Transverse colon (tissue), 4 donors: ENCODE data around the gene UAP1L1. TPM values are rescaled to one million over a fixed set of nuclear protein-coding genes. Genes with fewer than 3 reads are reported as not detected.

Experiments
- DNase-seq: peaks from one replicate; pipeline ENCODE4 v3.0.0-alpha.2; 2019
- H3K27ac ChIP-seq, 4 donors: fragments of 200-600 bp; sonication (generic); 2 replicates each; pipeline ENCODE4 v1.5.1; 2016 to 2018; ENCODE audit warnings: inconsistent platforms in 4 of 4
- H3K27me3 ChIP-seq: fragments of 200-600 bp; sonication (generic); 2 replicates; pipeline ENCODE4 v1.5.1; 2017; ENCODE audit warnings: inconsistent platforms
- H3K36me3 ChIP-seq, 4 donors: fragments of 200-600 bp; sonication (generic); 2 replicates each; pipeline ENCODE4 v1.5.1; 2017 to 2019; ENCODE audit warnings: inconsistent platforms in 4 of 4
- H3K4me1 ChIP-seq, 4 donors: fragments of 200-600 bp; sonication (generic); 2 replicates each; pipeline ENCODE4 v1.5.1; 2017 to 2020; ENCODE audit warnings: inconsistent platforms in 4 of 4
- H3K4me3 ChIP-seq, 4 donors: fragments of 200-600 bp; sonication (generic); 1 replicate in 1 of 4; 2 replicates in 3 of 4; pipeline versions ENCODE4 v1.5.1 to v1.6.1; 2017 to 2019; ENCODE audit warnings: inconsistent platforms in 4 of 4
- H3K9me3 ChIP-seq, 2 donors: fragments of 200-600 bp; sonication (generic); 2 replicates each; pipeline ENCODE4 v1.5.1; 2017 to 2019; ENCODE audit warnings: inconsistent platforms in 2 of 2
- EP300 ChIP-seq: sonication (generic); formaldehyde crosslinking; IDR thresholded peaks from one replicate; pipeline ENCODE4 v1.6.1; 2017; ENCODE audit warnings: antibody characterized with exemption, low read depth
- POLR2A ChIP-seq: fragments of 450-650 bp; IDR thresholded peaks from one replicate; pipeline ENCODE4 v1.6.1; 2016; ENCODE audit warnings: antibody characterized with exemption, mild to moderate bottlenecking, moderate library complexity
- POLR2AphosphoS5 ChIP-seq, 3 donors: sonication (generic); formaldehyde crosslinking; IDR thresholded peaks; one replicate each; pipeline ENCODE4 v1.6.1; 2016; ENCODE audit warnings: antibody characterized with exemption in 3 of 3
- WGBS, 2 donors: methylation state at CpG; one replicate each; pipeline ENCODE4 v1.1.5; 2018; ENCODE audit warnings: low coverage in 1 of 2; 5-methylcytosine and 5-hydroxymethylcytosine counted together
- in situ Hi-C, 4 donors: fragments of 200-750 bp; cut with MboI; loops; one replicate each; pipeline versions ENCODE4 v1.15.0 to v1.15.1; 2017; ENCODE audit warnings: low sequenced_read_pairs in 3 of 4, low pct_ligation_motif_present in 1 of 4, low pct_unique_long_range_greater_than_20kb in 1 of 4
- intact Hi-C: fragments of 100-400 bp; cut with DNase I; formaldehyde crosslinking; loops from one replicate; pipeline ENCODE4 v1.15.1; 2023; ENCODE audit warnings: low total_unique reads
- total RNA-seq, 4 donors: library from RNA; depleted of rRNA; stranded (reverse); fragments of >200 nt; gene quantifications; one replicate each; pipeline ENCODE4 v1.1.0, GENCODE V29; 2016
- TF ChIP-seq, protein P1 (sequence below), 5 experiments: fragments of 200-600 bp in 3 of 5; fragments of 450-650 bp in 2 of 5; sonication (generic) in 3 of 5; IDR thresholded peaks; 1 replicate in 2 of 5; 2 replicates in 3 of 5; pipeline ENCODE4 v1.5.1; 2016 to 2017; ENCODE audit warnings: antibody characterized with exemption in 5 of 5, inconsistent platforms in 3 of 5, mild to moderate bottlenecking in 2 of 5, moderate library complexity in 1 of 5

Gene UAP1L1
- total RNA-seq, 4 donors from 2014 or later, result 6.4 to 28.8 (median 11.7) TPM

- intact Hi-C loops, result no loop called here
- H3K27ac ChIP-seq, result no peak overlapping the region
- in situ Hi-C loops, result loop anchor here in 1 of 4 donors (25.0 kb wide), 1 partner anchor 100 kb away; the partner anchor contains the start of genes NDOR1, RNF208, TMEM203 and TPRN
- H3K4me3 ChIP-seq, result no peak overlapping the region
- no peak for TF ChIP-seq EP300
- TF ChIP-seq, protein P1, sequence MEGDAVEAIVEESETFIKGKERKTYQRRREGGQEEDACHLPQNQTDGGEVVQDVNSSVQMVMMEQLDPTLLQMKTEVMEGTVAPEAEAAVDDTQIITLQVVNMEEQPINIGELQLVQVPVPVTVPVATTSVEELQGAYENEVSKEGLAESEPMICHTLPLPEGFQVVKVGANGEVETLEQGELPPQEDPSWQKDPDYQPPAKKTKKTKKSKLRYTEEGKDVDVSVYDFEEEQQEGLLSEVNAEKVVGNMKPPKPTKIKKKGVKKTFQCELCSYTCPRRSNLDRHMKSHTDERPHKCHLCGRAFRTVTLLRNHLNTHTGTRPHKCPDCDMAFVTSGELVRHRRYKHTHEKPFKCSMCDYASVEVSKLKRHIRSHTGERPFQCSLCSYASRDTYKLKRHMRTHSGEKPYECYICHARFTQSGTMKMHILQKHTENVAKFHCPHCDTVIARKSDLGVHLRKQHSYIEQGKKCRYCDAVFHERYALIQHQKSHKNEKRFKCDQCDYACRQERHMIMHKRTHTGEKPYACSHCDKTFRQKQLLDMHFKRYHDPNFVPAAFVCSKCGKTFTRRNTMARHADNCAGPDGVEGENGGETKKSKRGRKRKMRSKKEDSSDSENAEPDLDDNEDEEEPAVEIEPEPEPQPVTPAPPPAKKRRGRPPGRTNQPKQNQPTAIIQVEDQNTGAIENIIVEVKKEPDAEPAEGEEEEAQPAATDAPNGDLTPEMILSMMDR (IDR thresholded peaks at IDR 0.05), result no peak
- no peak for TF ChIP-seq POLR2A
- TF ChIP-seq POLR2AphosphoS5 (IDR thresholded peaks at IDR 0.05), result no peak
- DNase-seq, result no peak
- H3K9me3 ChIP-seq, result no peaks in the 10 kb centered on the region
- H3K4me1 ChIP-seq, result peaks cover 0 to 18% (median 11%) of the 10 kb centered on the region in 4 donors
- H3K27me3 ChIP-seq, result peaks cover 26% of the 10 kb centered on the region
- no peaks in the 10 kb centered on the region for H3K36me3 ChIP-seq
- WGBS, 2 donors, result 94% methylated on average over 33 of the region's 42 CpGs; no CpG with 5 or more reads in 1 of the 2 donors
These were observed 35.5 kb downstream of the UAP1L1 start for GRCh38 chr9:137112564-137113384.

DNA sequence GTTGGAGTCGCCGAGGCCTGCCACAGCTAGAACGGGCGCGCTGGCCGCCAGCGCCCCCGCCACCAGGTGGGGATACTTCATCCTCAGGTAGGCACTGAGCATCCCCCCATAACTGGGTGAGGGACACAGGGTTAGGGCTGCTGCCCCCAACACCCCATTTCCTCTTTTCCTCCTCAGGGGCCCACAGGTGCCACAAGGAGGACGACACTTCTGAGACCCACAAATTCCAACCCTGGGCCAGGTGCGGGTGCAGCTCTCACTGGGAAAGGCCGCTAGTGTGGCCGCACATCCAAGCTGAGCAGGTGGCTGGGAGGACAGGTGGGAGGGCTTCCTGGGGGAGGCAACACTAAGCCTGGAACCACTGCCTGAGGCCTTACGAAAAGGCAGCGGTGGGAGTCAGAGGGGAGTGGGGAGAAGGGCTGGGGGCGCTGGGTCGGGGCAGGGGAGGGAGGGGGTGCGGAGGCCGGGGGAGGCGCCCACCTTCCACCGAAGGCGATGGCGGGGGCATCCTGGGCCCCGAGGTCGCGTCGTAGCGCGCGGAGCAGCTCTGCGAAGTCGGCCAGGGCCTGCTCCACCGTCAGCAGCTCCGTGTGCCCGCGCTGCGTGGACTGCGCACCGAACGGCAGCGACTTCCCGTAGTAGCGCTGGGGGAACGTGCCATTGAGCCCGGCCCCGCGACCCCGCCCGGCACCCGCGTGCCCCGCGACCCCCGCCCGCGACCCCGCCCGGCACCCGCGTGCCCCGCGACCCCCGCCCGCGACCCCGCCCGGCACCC is 36.3 kb downstream of the UAP1L1 start:
- TF ChIP-seq, protein P1 (IDR thresholded peaks at IDR 0.05), result no peak
- TF ChIP-seq EP300 (no peak), POLR2AphosphoS5 (IDR thresholded peaks at IDR 0.05) (no peak), POLR2A (no peak)
- H3K4me1 ChIP-seq, result peaks cover 0 to 18% (median 11%) of the 10 kb centered on the region in 4 donors
- no peaks in the 10 kb centered on the region for H3K36me3 ChIP-seq
- H3K4me3 ChIP-seq, result peak overlapping the region in 2 of 4 donors; percentile 39 to 69
- intact Hi-C loops, result no loop called here
- no peaks in the 10 kb centered on the region for H3K9me3 ChIP-seq
- in situ Hi-C loops, result loop anchor here in 1 of 4 donors (25.0 kb wide), 1 partner anchor 99 kb away; the partner anchor contains the start of genes NDOR1, RNF208, TMEM203 and TPRN
- no peak for DNase-seq
- WGBS, 2 donors, result 60% methylated on average over 32 of the region's 66 CpGs; no CpG with 5 or more reads in 1 of the 2 donors
- peaks cover 26% of the 10 kb centered on the region for H3K27me3 ChIP-seq
- no peak overlapping the region for H3K27ac ChIP-seq

DNA sequence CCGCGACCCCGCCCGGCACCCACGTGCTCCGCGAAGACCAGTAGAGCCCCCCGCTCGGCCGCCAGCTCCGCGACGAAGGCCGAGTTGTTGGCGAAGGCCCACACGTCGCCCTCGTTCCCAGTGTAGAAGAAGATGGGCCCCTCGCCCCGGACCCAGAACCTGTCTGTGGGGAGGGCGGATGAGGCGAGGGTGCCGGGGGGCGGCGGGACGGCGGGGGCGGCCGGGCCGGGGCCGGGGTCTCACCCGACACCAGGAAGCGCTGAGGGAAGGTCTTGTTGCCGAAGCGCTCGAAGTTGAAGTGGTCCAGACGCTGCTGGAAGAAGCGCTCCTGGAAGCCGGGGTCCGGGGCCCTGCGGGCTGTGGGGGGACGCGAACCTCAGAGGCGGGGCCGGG is 36.9 kb downstream of the UAP1L1 start:
- H3K27ac ChIP-seq, result peak overlapping the region; percentile 42 to 70 (median 50)
- no peaks in the 10 kb centered on the region for H3K9me3 ChIP-seq
- intact Hi-C loops, result no loop called here

More for the DNA sequence above, 36.9 kb downstream of the UAP1L1 start:
- peaks cover 26% of the 10 kb centered on the region for H3K27me3 ChIP-seq
- H3K4me1 ChIP-seq, result peaks cover 0 to 18% (median 11%) of the 10 kb centered on the region in 4 donors
- TF ChIP-seq, protein P1 (IDR thresholded peaks at IDR 0.05), result no peak
- no peak for TF ChIP-seq EP300
- no peak for TF ChIP-seq POLR2AphosphoS5 (IDR thresholded peaks at IDR 0.05)
- no peak for TF ChIP-seq POLR2A
- H3K4me3 ChIP-seq, result peak overlapping the region; percentile 46 to 94 (median 72)
- DNase-seq, result no peak
- in situ Hi-C loops, result loop anchor here in 1 of 4 donors (25.0 kb wide), 1 partner anchor 98 kb away; the partner anchor contains the start of genes NDOR1, RNF208, TMEM203 and TPRN
- WGBS, 2 donors, result 20% methylated on average over 2 of the region's 45 CpGs; no CpG with 5 or more reads in 1 of the 2 donors
- no peaks in the 10 kb centered on the region for H3K36me3 ChIP-seq
